H9 (cell line): ENCODE results near the gene TSGA10IP. TPM values are rescaled to one million over a fixed set of nuclear protein-coding genes. Genes with fewer than 3 reads are reported as not detected.

Source experiments
- DNase-seq: peaks from one replicate; pipeline ENCODE4 v3.0.0-alpha.2; 2017
- H2AFZ ChIP-seq: one replicate; pipeline ENCODE4 v1.6.1; 2013; ENCODE audit warnings: mild to moderate bottlenecking, low read length, control low read depth, moderate library complexity
- H2AK5ac ChIP-seq: 2 replicates; pipeline ENCODE4 v1.6.1; 2013; ENCODE audit warnings: low read length, control low read depth, mixed read lengths; ENCODE audit not compliant: insufficient read length
- H2BK120ac ChIP-seq: one replicate; pipeline ENCODE4 v1.6.1; 2013; ENCODE audit warnings: low read depth, mild to moderate bottlenecking, low read length, control low read depth, inconsistent platforms; ENCODE audit not compliant: poor library complexity, severe bottlenecking
- H2BK12ac ChIP-seq: 2 replicates; pipeline ENCODE4 v1.6.1; 2013; ENCODE audit warnings: low read length, control low read depth, mixed read lengths, low read depth; ENCODE audit not compliant: insufficient read length
- H2BK15ac ChIP-seq: 2 replicates; pipeline ENCODE4 v1.6.1; 2013; ENCODE audit warnings: low read depth, low read length, control low read depth
- H2BK20ac ChIP-seq: one replicate; pipeline ENCODE4 v1.6.1; 2013; ENCODE audit warnings: low read depth, mild to moderate bottlenecking, low read length, control low read depth, inconsistent platforms; ENCODE audit not compliant: poor library complexity, severe bottlenecking
- H2BK5ac ChIP-seq: 2 replicates; pipeline ENCODE4 v1.6.1; 2013; ENCODE audit warnings: low read length, control low read depth, mixed read lengths; ENCODE audit not compliant: insufficient read length
- H3K14ac ChIP-seq: 2 replicates; pipeline ENCODE4 v1.6.1; 2013; ENCODE audit warnings: low read length, control low read depth; ENCODE audit not compliant: insufficient read depth
- H3K18ac ChIP-seq: 2 replicates; pipeline ENCODE4 v1.6.1; 2013; ENCODE audit warnings: low read depth, mild to moderate bottlenecking, mixed read lengths, low read length, control low read depth; ENCODE audit not compliant: insufficient read length
- H3K23ac ChIP-seq: 2 replicates; pipeline ENCODE4 v1.6.1; 2013; ENCODE audit warnings: low read length, control low read depth, mixed read lengths, low read depth; ENCODE audit not compliant: insufficient read length
- H3K23me2 ChIP-seq: 2 replicates; pipeline ENCODE4 v1.6.1; 2013; ENCODE audit warnings: low read depth, mild to moderate bottlenecking, mixed read lengths, low read length, control low read depth; ENCODE audit not compliant: insufficient read length, poor library complexity, severe bottlenecking
- H3K27ac ChIP-seq: 2 replicates; pipeline ENCODE4 v1.5.1; 2013; ENCODE audit warnings: low read length, control low read depth, mixed read lengths, low read depth; ENCODE audit not compliant: insufficient read length
- H3K27me3 ChIP-seq: 2 replicates; pipeline ENCODE4 v1.6.1; 2013; ENCODE audit warnings: low read length, control low read depth, inconsistent platforms; ENCODE audit not compliant: insufficient read depth
- H3K4ac ChIP-seq: 2 replicates; pipeline ENCODE4 v1.6.1; 2013; ENCODE audit warnings: low read depth, mild to moderate bottlenecking, control low read depth, inconsistent platforms, low read length, moderate library complexity
- H3K4me1 ChIP-seq: 2 replicates; pipeline ENCODE4 v1.6.1; 2013; ENCODE audit warnings: low read length, control low read depth, inconsistent platforms; ENCODE audit not compliant: insufficient read depth
- H3K4me2 ChIP-seq: 2 replicates; pipeline ENCODE4 v1.6.1; 2013; ENCODE audit warnings: low read length, control low read depth, mixed read lengths; ENCODE audit not compliant: insufficient read length, insufficient read depth
- H3K56ac ChIP-seq: 2 replicates; pipeline ENCODE4 v1.6.1; 2013; ENCODE audit warnings: low read depth, mild to moderate bottlenecking, mixed read lengths, low read length, control low read depth; ENCODE audit not compliant: insufficient read length
- H3K79me1 ChIP-seq: 2 replicates; pipeline ENCODE4 v1.6.1; 2013; ENCODE audit warnings: low read depth, mild to moderate bottlenecking, moderate library complexity, low read length, control low read depth, inconsistent platforms; ENCODE audit not compliant: insufficient read depth, poor library complexity, severe bottlenecking
- H3K79me2 ChIP-seq: 2 replicates; pipeline ENCODE4 v1.6.1; 2013; ENCODE audit warnings: low read length, control low read depth, inconsistent platforms; ENCODE audit not compliant: insufficient read depth
- H3K9ac ChIP-seq: 2 replicates; pipeline ENCODE4 v1.6.1; 2013; ENCODE audit warnings: low read length, control low read depth, mixed read lengths; ENCODE audit not compliant: insufficient read length; ENCODE audit errors: extremely low read depth
- H3K9me3 ChIP-seq: one replicate; pipeline ENCODE4 v1.6.1; 2013; ENCODE audit warnings: low read depth, low read length, inconsistent platforms; ENCODE audit not compliant: control insufficient read depth
- H3T11ph ChIP-seq: one replicate; pipeline ENCODE4 v1.6.1; 2013; ENCODE audit warnings: mild to moderate bottlenecking, low read length, control low read depth, inconsistent platforms
- H4K20me1 ChIP-seq: one replicate; pipeline ENCODE4 v1.6.1; 2013; ENCODE audit not compliant: control insufficient read depth, insufficient read length, insufficient read depth
- H4K5ac ChIP-seq: 2 replicates; pipeline ENCODE4 v1.6.1; 2013; ENCODE audit warnings: low read depth, mild to moderate bottlenecking, mixed read lengths, low read length, control low read depth; ENCODE audit not compliant: insufficient read length
- H4K8ac ChIP-seq: replicated peaks from 2 replicates; pipeline ENCODE4 v1.6.1; 2013; ENCODE audit warnings: low read length, control low read depth, mixed read lengths, low read depth; ENCODE audit not compliant: insufficient read length
- H4K91ac ChIP-seq: 2 replicates; pipeline ENCODE4 v1.6.1; 2013; ENCODE audit warnings: low read depth, mild to moderate bottlenecking, moderate library complexity, mixed read lengths, low read length, control low read depth; ENCODE audit not compliant: insufficient read length
- H3K27ac Mint-ChIP-seq, 3 experiments: 2 replicates in 2 of 3; 3 replicates in 1 of 3; pipeline ENCODE4 v1.8.0; 2020 to 2021; ENCODE audit warnings: mixed read lengths in 3 of 3, mild to moderate bottlenecking in 1 of 3, moderate library complexity in 1 of 3
- H3K27me3 Mint-ChIP-seq: 2 replicates; pipeline ENCODE4 v1.8.0; 2021; ENCODE audit warnings: low read depth, mild to moderate bottlenecking, moderate library complexity, mixed read lengths
- H3K36me3 Mint-ChIP-seq, 3 experiments: 2 replicates in 2 of 3; 3 replicates in 1 of 3; pipeline ENCODE4 v1.8.0; 2020 to 2021; ENCODE audit warnings: low read depth in 3 of 3, mixed read lengths in 3 of 3; ENCODE audit not compliant: insufficient read depth in 1 of 3
- H3K4me1 Mint-ChIP-seq, 2 experiments: 2 replicates each; pipeline ENCODE4 v1.8.0; 2020; ENCODE audit warnings: mixed read lengths in 2 of 2
- H3K4me3 Mint-ChIP-seq, 2 experiments: 2 replicates in 1 of 2; 3 replicates in 1 of 2; pipeline ENCODE4 v1.8.0; 2020 to 2021; ENCODE audit warnings: mild to moderate bottlenecking in 2 of 2, mixed read lengths in 2 of 2, moderate library complexity in 1 of 2
- H3K9me3 Mint-ChIP-seq, 2 experiments: 2 replicates in 1 of 2; 3 replicates in 1 of 2; pipeline ENCODE4 v1.8.0; 2020; ENCODE audit warnings: mild to moderate bottlenecking in 2 of 2, mixed read lengths in 2 of 2, moderate library complexity in 1 of 2
- CTCF ChIP-seq: fragments of 200-600 bp; sonication (generic); conservative IDR thresholded peaks from 3 replicates; pipeline ENCODE4 v1.8.0; 2021; ENCODE audit warnings: antibody characterized with exemption, mild to moderate bottlenecking
- WGBS: extraction: QIAGEN DNeasy Blood & Tissue Kit; methylation state at CpG from one replicate; pipeline ENCODE4 v1.1.7; 2013; ENCODE audit warnings: missing lambda C conversion rate, low lambda C conversion rate, mixed read lengths; ENCODE audit not compliant: insufficient read length; ENCODE audit errors: extremely low coverage; 5-methylcytosine and 5-hydroxymethylcytosine counted together
- total RNA-seq: library from RNA; stranded (reverse); gene quantifications from 2 replicates; pipeline ENCODE4 v1.2.1, GENCODE V29; 2021

The TSGA10IP gene
- total RNA-seq, 1 experiment from 2014 or later = 2.2 TPM

- H3T11ph ChIP-seq = no peak overlapping the region
- no peak overlapping the region for H3K27ac ChIP-seq
- no peak overlapping the region for H2BK12ac ChIP-seq
- no peaks in the 10 kb centered on the region for H3K79me1 ChIP-seq
- no peak overlapping the region; a peak in 1 of 5 replicates for H3K4me3 Mint-ChIP-seq
- H2AFZ ChIP-seq = no peak overlapping the region
- no peak overlapping the region for H2BK15ac ChIP-seq
- no peak for TF ChIP-seq CTCF
- DNase-seq = no peak
- H3K9me3 Mint-ChIP-seq = no peaks in the 10 kb centered on the region
- peaks cover 6 to 19% of the 10 kb centered on the region in 2 experiments; a peak in 3 of 4 replicates for H3K4me1 Mint-ChIP-seq
- peaks cover 1 to 18% (median 18%) of the 10 kb centered on the region in 3 experiments; a peak in 6 of 7 replicates for H3K36me3 Mint-ChIP-seq
- no CpG with 5 or more reads among the region's 3 CpGs for WGBS
- no peak overlapping the region for H3K56ac ChIP-seq
- no peaks in the 10 kb centered on the region for H3K27me3 Mint-ChIP-seq
- H3K4me2 ChIP-seq = no peak overlapping the region
- no peak overlapping the region for H3K14ac ChIP-seq
- H3K79me2 ChIP-seq = no peaks in the 10 kb centered on the region
- no peaks in the 10 kb centered on the region for H4K20me1 ChIP-seq
- H3K27ac Mint-ChIP-seq = no peak overlapping the region
- no peak overlapping the region for H3K23ac ChIP-seq
- no peak overlapping the region for H4K91ac ChIP-seq
- H3K18ac ChIP-seq = no peak overlapping the region
- H3K27me3 ChIP-seq = no peaks in the 10 kb centered on the region
- no peak overlapping the region for H4K8ac ChIP-seq
- H3K9ac ChIP-seq = no peak overlapping the region
- H3K4ac ChIP-seq = no peak overlapping the region
- H4K5ac ChIP-seq = no peak overlapping the region
- no peak overlapping the region for H2BK120ac ChIP-seq
- no peaks in the 10 kb centered on the region for H3K4me1 ChIP-seq
- H2BK5ac ChIP-seq = no peak overlapping the region
- H3K9me3 ChIP-seq = no peaks in the 10 kb centered on the region
- H2BK20ac ChIP-seq = no peak overlapping the region
- peaks cover 11% of the 10 kb centered on the region for H3K23me2 ChIP-seq
- H2AK5ac ChIP-seq = no peak overlapping the region
Observed at GRCh38 chr11:65922565-65922964, 22.7 kb upstream of the TSGA10IP start.
